ENCODE data around the gene RASD1. TPM values are rescaled to one million over a fixed set of nuclear protein-coding genes. Genes with fewer than 3 reads are reported as not detected.

RASD1 gene, protein sequence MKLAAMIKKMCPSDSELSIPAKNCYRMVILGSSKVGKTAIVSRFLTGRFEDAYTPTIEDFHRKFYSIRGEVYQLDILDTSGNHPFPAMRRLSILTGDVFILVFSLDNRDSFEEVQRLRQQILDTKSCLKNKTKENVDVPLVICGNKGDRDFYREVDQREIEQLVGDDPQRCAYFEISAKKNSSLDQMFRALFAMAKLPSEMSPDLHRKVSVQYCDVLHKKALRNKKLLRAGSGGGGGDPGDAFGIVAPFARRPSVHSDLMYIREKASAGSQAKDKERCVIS
- 1 to 10 TPM in 1 of 4 donors, under 1 TPM in 3; 0.74 to 1.3 (median 0.89) TPM for polyA plus RNA-seq (ENCODE audit: insufficient read length in 4 of 4)

DNA sequence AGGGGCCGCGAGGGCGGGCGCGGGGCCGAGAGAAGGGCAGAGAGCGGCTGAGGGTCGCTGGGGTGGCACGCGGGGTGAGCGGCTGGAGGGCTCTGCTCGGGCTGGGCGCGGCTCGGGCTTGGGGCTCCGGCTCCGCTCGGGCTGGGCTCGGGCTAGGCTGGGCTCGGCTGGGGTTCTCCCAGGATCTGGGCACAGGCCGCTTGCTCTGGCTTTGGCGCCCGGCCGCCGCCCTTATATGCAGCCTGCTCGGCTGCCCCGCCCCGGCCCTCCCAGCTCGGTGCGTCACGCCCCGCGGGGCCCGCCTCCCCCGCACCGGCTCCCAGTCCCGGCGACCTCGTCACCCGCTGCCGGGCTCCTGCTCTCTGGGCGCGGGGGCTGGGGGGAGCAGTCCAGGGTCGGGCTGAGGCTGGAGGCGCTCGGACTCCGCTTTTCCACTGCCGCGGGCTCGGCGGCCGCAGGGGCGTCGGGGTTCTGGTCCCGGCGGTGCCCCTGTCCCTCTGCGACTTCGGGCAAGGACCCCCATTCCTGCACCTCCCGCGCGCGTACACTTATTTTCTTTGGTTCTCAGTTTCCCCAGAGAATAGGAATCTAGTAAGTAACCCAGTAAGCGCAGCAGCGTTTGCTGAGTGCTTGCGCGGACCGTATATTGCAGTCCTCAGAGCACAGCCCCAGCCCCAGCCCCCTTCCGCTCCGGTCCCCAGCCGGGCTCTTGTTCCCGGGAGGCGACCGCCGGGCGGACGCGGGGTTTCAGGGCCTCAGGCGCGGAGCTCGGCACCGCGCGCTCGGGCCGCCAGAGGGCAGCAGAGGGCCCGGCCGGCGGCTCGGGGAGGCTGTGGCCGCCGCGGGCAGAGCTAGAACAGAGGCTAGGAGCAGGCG, at the start of gene RASD1:
TSS of gene RASD1 (minus strand) at position 207 of the 876 bp plus-strand sequence. CDS start 214 bp downstream, outside the sequence.
- peak; percentile 61 to 74 (median 66) for DNase-seq (ENCODE audit: low read depth in 4 of 4, low spot score in 3 of 4)

DNA sequence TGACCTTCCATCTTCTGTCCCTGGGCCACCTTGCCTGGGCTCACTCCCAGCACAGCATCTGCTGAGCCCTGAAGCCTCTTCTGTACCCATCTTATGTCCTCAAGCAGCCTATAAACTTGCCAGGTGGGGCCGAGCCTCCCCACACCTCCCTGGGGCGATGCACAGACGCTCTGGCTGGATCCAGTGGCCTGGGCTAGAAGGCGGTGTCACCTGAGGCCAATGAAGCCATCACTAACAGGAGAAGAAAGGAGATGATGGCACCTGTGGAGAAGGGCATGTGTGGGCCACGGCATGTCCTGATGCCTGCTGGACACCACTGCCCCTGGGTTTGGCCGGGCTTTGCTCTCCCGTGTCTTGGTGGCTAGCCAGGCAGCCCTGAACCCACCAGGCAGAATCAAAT, 49.8 kb upstream of the RASD1 start:
- no peak for DNase-seq (ENCODE audit: low read depth in 4 of 4, low spot score in 3 of 4)

DNA sequence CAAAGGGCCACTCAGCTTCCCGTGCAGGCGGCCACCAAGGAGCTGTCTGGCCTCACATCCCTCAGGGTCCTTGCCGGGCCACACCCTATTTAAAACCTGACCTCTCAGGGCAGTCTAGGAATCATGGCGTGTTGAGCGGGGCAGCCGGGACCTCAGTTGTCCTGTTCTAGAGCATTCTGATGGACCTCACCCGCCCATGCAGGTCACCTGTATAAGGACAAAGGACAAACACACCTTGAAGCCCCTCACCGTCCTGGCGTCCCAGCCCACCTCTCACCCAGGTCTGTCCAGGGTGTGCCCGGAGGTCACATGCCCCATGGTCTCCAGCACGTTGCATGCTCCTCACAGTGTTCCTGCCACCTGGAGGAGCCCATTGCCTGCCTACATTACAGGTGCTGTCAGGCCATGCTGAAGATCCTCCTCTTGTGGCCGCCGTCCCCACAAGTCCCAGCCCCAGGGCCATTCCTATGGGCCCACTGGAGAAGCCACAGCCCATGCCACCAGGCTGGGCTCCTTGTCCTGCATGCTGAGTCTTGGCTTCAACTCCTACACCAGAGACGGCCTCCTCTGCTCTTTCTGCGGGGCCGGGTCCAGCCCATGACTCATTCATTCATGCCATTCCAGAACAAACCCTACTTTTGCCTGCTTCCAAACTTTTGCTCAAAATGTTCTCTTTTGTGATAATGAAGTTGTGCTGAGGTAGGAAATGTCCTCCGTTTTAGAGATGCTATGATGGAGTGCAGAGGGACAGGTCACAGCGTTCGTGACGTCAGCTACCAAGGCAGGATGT, 49.0 kb upstream of the RASD1 start:
- DNase-seq (ENCODE audit: low read depth in 4 of 4, low spot score in 3 of 4) = no peak

- DNase-seq (ENCODE audit: low read depth in 4 of 4, low spot score in 3 of 4) = no peak
Measured at GRCh38 chr17:17542906-17543635, 46.9 kb upstream of the RASD1 start.

GRCh38 chr17:17541640-17542001, 45.4 kb upstream of the RASD1 start:
- no peak for DNase-seq (ENCODE audit: low read depth in 4 of 4, low spot score in 3 of 4)

- no peak for DNase-seq (ENCODE audit: low read depth in 4 of 4, low spot score in 3 of 4)
Measured at GRCh38 chr17:17540935-17541639, 44.9 kb upstream of the RASD1 start.

GRCh38 chr17:17540278-17540906, 44.2 kb upstream of the RASD1 start:
- DNase-seq (ENCODE audit: low read depth in 4 of 4, low spot score in 3 of 4) = no peak

DNA sequence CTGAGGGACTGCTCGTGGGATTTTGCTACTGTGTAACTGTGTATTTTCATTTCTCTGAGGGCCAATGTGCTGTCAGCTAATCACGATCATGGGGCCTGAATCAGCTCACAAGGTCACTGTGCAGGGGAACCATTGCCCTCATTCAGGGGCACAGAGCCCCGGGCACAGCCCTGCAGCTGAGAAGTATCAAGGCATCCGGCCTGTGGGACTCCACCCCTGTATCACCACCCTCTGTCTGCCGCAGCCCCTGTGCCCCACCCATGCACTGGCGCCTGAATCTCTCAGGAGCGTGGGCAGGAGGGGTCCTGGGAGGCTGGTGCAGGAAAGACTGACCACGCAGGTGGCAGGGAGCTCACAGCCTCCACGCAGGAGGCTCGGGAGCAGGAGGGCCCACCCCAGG, 43.4 kb upstream of the RASD1 start:
- DNase-seq (ENCODE audit: low read depth in 4 of 4, low spot score in 3 of 4) = no peak

DNA sequence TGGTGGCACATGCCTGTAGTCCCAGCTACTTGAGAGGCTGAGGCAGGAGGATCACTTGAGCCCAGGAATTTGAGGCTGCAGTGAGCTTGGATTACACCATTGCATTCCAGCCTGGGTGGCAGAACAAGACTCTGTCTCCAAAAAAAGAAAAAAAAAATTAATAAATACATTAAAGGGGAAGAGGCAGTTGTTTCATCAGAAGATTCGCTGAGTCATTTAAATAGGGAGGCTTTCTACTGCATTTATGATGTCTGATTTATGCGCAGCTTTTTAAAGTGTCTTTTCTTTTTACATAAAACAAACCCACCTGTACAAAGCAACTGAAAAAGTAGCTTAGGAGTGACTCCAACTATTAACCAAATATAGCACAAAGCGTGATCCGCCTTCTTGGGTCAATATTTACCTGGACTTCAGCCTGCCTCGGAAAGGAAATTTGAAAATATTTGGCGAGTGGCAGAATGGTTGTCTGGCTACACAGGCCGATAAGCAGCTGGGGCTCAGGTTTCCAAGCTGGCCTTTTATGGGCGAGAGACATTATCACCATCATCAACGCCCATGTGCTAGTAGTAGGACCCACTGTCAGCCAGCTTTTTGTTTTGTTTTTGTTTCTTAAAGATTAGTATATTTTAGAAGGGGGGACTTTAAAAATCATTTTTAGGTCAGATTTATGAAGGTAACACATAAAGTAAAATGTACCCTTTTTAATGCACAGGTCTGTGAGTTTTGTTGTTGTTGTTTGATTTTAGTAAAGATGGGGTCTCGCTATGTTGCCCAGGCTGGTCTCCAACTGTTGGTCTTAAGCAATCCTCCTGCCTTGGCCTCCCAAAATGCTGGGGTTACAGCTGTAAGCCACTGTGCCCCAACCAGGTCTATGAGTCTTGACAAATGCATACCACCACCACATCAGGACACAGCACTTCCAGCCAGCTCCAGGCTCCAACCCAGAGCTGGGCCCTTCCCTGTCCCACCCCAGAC, 42.5 kb upstream of the RASD1 start:
- no peak for DNase-seq (ENCODE audit: low read depth in 4 of 4, low spot score in 3 of 4)

DNA sequence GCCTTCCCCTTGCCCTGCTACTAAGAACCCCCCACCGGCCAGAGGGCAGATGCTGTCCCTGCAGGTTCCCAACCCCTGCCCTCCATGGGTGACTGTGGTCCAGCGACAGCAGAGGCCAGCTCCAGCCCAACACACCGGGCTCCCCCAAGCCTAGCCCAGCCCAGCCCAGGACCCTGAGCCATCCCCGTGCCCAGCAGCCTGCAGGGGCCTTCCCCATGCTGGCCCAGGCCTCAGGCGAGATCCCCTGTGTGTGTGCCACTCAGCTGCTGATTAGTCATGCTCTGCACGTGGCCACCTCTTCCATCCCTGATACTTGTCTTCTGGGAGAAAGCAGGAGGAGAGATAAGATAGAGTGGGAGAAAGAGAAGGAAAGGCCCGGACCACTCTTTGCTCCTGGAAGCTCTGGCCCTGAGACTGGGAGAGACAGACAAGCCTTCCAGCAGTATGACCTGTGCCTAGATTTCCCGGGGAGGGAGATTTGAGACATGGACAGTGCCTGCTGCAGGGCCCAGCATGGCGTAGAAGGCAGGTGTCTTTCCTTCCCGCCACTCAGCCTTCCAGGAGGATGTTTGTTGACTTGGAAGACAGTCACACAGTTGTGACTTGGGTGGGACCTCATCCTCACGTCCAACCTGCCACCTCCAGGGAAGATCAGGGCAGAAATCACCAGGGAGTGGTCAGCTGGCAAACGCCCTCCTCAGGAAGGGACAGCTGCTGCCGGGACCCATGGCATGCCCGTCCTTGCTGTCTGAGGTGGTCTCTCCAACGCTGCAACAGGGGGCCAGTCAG, 41.3 kb upstream of the RASD1 start:
- no peak for DNase-seq (ENCODE audit: low read depth in 4 of 4, low spot score in 3 of 4)

DNA sequence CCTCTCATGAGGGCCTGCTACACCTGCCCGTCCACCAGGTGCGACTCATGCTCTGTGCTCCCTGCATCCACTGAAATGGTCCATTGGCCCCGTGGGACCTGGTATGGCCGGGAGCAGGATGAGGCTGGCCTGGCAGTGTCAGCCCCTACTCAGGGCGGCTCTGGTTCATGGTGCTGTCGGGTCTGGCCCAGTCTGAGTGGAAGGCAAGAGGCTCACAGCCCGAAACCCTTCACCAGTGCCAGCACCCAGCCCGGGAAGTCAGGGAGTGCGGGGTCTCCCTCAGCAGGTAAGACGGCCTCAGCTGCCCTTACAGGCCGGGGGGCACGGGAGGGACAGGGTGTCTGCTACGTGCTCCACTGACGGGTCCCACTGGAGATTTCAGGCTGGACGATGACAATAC, 40.5 kb upstream of the RASD1 start:
- DNase-seq (ENCODE audit: low read depth in 4 of 4, low spot score in 3 of 4) = no peak

DNA sequence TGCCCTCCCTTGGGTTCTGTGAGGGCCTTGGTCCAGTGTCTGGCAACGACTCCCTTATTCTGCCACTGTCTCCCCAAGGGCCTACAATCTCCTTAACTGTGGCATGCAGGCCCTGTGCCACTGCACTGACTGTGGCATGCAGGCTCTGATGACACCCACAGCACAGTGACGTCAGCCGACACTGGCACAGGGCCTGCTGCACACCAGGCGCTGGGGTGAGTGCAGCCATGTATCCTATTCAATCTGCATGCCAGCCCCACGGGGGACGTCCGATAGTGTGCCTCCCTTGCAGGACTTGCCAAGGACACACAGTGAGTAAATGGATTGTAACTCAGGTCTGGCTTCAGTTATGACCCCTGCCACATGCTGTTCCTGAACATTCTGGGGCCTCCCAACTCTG, 39.8 kb upstream of the RASD1 start:
- no peak for DNase-seq (ENCODE audit: low read depth in 4 of 4, low spot score in 3 of 4)

DNA sequence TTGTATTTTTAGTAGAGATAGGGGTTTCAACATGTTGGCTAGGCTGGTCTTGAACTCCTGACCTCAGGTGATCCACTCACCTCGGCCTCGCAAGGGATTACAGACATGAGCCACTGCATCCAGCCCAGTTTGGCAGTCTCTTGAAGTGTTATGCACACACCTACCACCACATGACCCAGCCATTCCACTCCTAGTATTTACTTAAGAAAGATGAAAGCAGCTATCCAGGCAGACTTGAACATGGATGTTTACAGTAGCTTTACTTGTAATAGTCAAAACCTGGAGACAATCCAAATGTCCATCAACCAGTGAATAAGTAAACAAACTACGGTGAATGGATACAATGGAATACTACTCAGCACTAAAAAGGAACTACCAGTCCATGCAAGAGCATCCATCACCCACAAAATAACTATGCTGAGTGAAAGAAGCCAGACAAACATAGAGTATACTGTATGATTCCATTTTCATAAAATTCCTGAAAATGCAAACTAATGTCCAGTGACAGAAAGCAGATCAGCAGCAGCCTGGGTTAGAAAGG, 37.8 kb upstream of the RASD1 start:
- no peak for DNase-seq (ENCODE audit: low read depth in 4 of 4, low spot score in 3 of 4)

DNA sequence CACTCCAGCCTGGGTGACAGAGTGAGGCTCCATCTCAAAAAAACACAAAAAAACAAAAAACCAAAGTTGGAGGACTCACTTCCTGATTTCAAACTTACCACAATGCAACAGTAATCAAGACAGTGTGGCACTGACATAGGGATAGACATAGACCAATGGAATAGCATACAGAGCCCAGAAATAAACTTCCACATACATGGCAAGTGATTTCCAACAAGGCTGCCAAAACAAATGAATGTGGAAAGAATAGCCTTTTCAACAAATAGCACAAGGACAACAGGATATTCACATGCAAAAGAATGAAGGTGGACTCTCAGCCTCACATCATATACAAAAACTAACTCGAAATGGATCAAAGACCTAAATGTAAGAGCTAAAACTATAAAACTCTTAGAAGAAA, 36.8 kb upstream of the RASD1 start:
- no peak for DNase-seq (ENCODE audit: low read depth in 4 of 4, low spot score in 3 of 4)

DNA sequence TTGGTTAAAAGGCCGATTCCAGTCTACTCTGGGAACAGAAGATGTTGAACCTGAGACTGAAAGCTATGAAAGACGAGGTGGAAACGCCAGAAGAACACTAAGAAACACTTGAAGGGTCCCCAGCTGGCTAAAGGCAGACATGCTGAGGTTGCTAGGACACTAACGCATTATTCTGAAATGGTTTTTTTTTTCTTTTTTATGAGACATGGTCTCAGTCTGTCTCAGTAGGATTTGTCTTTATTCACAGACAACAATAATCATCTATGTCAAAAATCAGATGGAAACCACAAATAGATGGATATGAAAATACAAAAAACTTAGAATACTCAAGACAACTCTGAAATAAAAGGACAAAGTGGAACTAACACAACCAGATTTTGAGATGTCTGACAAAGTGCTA, 35.0 kb upstream of the RASD1 start:
- DNase-seq (ENCODE audit: low read depth in 4 of 4, low spot score in 3 of 4) = no peak

- DNase-seq (ENCODE audit: low read depth in 4 of 4, low spot score in 3 of 4) = no peak
Measured at GRCh38 chr17:17528696-17529652, 32.8 kb upstream of the RASD1 start.

All from right renal pelvis (tissue), 4 donors.